ENCODE results near the gene CBARP.
"Not testable (repeated sequence)": the region's sequence is repeated elsewhere in the genome, so short reads cannot be mapped to it uniquely, and the experiment has no call there.

CBARP gene

DNA sequence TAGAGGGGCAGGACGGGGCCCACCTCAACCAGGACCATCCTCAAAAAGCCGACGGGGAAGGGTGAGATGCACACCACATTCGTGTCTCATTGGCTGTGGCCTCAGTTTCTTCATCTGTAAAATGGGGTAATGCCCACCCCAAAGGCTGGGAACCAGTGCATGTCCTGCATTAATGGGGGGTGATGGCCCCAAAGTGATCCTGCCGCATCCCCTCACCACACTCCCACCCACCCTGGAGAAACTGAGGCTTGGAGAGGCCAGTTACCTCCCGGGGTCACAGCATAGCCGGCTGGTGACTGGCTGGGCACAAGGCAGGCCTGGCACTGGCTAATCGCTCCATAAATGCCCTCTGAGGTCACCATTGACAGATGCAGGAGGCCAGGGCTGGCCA lies 9.9 kb upstream of the CBARP start:
- intact Hi-C loops (cut with micrococcal nuclease): loop anchor here (1.0 kb wide), 1 partner anchor 19 kb away; no protein-coding TSS in a partner anchor
- Mint-ChIP-seq H3K9me3 (no peaks in the 10 kb centered on the region), H3K27ac (peak overlapping the region; percentile 93), H3K36me3 (ENCODE audit: low read depth) (peaks cover 61% of the 10 kb centered on the region), H3K27me3 (no peaks in the 10 kb centered on the region), H3K4me3 (peak overlapping the region; percentile 83), H3K4me1 (ENCODE audit: low read depth) (peaks cover 52% of the 10 kb centered on the region)

DNA sequence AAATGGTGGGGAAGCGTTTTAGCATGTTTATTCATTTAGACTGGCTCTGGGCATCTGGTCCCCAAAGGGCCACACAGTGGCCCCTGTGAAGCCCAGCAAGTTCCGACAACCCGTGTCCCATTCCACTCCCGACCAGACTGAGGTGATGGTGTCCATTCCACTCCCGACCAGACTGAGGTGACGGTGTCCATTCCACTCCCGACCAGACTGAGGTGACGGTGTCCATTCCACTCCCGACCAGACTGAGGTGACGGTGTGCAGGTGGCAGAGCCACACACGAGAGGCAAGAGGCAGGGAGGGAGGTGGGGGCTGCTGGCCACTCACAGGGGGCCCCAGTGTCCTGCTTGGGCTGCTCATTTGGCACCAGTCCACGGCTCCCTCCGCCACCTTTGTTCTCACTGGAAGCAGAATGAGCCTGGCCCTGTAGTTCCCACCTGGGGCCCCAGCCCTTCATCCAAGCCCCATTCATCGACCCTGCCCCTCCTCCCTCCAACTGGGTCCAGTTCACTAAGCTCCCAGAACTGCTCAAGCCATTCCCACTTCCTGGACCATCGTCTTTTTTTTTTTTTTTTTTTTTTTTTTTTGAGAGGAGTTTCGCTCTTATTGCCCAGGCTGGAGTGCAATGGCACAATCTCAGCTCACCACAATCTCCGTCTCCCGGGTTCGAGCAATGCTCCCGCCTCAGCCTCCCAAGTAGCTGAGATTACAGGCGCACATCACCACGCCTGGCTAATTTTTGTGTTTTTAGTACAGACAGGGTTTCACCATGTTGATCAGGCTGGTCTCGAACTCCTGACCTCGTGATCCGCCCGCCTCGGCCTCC lies 8.7 kb upstream of the CBARP start:
- H3K27ac Mint-ChIP-seq; H3K9me3 Mint-ChIP-seq; H3K27me3 Mint-ChIP-seq; intact Hi-C loops (cut with micrococcal nuclease); H3K4me3 Mint-ChIP-seq: not testable (repeated sequence)
- peaks cover 57% of the 10 kb centered on the region for H3K36me3 Mint-ChIP-seq (ENCODE audit: low read depth)
- H3K4me1 Mint-ChIP-seq (ENCODE audit: low read depth): peaks cover 50% of the 10 kb centered on the region

DNA sequence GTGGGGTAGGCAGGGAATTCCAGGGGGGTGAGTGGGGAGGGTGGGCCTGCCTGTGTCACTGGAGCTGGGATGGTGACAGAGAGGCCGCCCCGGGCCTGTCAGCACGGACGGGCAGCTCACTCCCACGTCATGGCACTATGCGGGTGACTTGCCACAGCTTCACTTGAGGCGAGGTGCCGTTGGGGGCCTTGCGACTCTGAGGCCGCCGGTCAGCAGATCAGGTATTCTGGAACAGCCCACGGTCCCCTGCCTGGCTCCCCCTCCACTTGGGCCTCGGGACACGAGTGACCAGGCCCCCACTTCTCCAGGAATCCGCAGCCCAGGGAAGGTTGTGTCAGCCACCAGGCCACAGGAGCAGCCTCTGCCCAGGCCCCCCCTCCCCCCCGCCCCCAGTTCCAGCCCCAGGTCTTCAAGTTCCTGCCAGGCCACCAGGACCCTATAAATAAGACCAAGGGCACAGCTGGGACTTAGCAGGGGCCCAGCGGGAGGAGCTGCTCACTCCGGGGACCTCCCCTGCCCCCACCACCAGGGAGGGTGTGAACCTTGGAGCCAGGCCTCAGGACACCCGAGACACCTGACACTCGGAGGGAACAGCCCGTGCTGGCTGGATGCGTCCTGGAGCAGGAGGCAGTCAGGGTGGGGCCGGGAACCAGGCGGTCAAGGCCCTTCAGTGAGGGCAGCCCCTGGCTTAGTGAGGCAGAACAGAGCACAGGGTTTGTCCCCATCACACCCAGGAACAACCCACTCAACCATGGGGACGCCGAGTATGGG lies 7.9 kb upstream of the CBARP start:
- H3K27me3 Mint-ChIP-seq: peaks cover 2% of the 10 kb centered on the region
- H3K27ac Mint-ChIP-seq: peak overlapping the region; percentile 95
- peaks cover 55% of the 10 kb centered on the region for H3K4me1 Mint-ChIP-seq (ENCODE audit: low read depth)
- H3K9me3 Mint-ChIP-seq: no peaks in the 10 kb centered on the region
- peaks cover 49% of the 10 kb centered on the region for H3K36me3 Mint-ChIP-seq (ENCODE audit: low read depth)
- peak overlapping the region; percentile 84 for H3K4me3 Mint-ChIP-seq
- intact Hi-C loops (cut with micrococcal nuclease): no loop called here

DNA sequence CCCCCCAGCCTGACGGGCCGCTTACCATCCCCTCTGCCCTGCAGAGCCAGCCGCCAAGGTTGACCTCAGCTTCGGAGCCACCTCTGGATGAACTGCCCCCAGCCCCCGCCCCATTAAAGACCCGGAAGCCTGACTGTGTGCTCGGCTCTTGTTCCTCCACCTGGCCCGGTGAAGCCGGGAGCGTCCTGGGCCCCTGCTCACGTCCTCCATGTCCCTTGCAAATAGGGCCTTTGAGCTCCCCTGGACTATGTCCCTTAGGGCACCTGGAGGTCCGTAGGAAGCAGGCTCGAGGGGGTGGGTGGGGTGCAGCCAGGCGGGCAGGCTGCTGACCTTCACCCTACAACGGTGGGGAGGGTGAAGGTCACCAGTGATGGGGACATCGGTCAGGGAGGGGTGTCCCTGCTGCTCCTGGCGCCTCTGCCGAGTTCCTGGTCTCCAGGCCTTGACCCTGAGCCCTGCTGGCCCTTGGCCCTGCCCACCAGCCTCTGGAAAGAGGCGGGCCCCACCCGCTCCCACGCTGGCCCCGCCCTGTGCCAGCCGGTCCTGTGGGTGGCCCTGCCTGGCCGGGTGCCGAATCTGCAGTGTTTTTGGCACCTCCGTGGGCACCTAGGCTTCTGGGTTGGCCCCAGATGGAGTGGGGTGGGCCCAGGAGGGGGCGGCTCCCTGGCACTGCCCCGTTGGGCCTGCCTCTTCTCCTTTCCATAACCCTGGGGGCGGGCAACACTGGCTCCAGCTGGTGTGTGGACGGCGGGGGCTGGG lies 7.1 kb upstream of the CBARP start:
- Mint-ChIP-seq H3K27me3 (peaks cover 2% of the 10 kb centered on the region), H3K4me1 (ENCODE audit: low read depth) (peaks cover 55% of the 10 kb centered on the region), H3K27ac (peak overlapping the region; percentile 95), H3K4me3 (peak overlapping the region; percentile 84), H3K36me3 (ENCODE audit: low read depth) (peaks cover 42% of the 10 kb centered on the region), H3K9me3 (no peaks in the 10 kb centered on the region)
- intact Hi-C loops (cut with micrococcal nuclease): loop anchor here (1.0 kb wide), 1 partner anchor 22 kb away; no protein-coding TSS in a partner anchor

DNA sequence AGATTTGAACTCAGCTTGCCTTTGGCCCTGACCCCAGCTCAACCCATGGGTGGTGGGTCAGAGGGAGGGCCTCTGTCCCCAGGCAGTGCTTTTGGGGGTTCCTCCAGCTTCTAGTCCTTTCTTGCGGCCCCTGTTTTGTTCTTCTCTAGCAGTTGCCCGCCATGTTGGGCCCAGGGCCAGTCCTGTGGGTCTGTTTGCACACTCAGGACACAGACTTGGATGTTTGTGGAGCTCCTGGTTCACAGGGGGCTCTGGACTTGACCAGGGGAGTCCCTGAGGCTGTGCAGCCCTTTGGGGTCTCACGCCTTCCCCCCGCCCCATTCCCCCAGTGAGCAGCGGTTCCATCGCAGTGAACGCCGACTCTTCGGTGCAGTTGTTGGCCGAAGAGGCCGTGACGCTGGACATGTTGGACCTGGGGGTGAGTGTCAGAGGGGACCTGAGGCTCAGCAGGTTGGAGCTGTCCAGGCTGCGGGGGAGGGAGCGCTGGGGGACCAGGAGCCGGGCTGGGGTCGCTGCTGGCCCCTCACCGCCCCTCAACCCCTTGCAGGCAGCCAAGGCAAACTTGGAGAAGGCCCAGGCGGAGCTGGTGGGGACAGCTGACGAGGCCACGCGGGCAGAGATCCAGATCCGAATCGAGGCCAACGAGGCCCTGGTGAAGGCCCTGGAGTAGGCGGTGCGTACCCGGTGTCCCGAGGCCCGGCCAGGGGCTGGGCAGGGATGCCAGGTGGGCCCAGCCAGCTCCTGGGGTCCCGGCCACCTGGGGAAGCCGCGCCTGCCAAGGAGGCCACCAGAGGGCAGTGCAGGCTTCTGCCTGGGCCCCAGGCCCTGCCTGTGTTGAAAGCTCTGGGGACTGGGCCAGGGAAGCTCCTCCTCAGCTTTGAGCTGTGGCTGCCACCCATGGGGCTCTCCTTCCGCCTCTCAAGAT lies 6.2 kb upstream of the CBARP start:
- H3K36me3 Mint-ChIP-seq (ENCODE audit: low read depth): peaks cover 37% of the 10 kb centered on the region
- intact Hi-C loops (cut with micrococcal nuclease): loop anchor here (1.0 kb wide), 1 partner anchor 23 kb away; no protein-coding TSS in a partner anchor
- H3K27ac Mint-ChIP-seq: peak overlapping the region; percentile 95
- peak overlapping the region; percentile 84 for H3K4me3 Mint-ChIP-seq
- peaks cover 5% of the 10 kb centered on the region for H3K27me3 Mint-ChIP-seq
- H3K4me1 Mint-ChIP-seq (ENCODE audit: low read depth): peaks cover 61% of the 10 kb centered on the region
- H3K9me3 Mint-ChIP-seq: no peaks in the 10 kb centered on the region

DNA sequence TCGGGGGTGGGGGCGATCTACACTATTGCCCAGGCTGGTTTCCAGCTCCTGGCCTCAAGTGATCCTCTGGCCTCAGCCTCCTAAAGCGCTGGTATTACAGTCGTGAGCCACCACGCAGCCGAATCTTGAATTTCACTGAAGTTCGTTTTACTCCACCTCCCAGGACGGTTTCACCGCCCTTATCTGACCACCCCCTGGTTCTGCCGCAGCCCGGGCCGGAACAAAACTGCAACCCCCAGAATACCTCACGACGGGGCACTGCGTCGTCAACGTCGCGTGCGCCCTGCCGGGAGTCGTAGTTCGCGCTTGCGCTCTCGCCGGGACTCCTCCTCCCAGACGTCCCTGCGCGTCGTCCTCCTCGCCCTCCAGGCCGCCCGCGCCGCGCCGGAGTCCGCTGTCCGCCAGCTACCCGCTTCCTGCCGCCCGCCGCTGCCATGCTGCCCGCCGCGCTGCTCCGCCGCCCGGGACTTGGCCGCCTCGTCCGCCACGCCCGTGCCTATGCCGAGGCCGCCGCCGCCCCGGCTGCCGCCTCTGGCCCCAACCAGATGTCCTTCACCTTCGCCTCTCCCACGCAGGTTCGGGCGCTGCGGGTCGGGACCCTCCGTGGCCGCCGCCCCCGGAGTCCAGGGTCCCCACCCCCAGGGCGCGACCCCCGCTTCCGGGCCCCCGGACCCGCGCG lies 3.8 kb upstream of the CBARP start, which contains the start of gene ATP5F1D:
ATP5F1D (plus strand) TSS at position 335 of the 679 bp plus-strand sequence; CDS start at position 435, 100 bp downstream.
- intact Hi-C loops (cut with micrococcal nuclease): no loop called here
- peaks cover 35% of the 10 kb centered on the region for H3K36me3 Mint-ChIP-seq (ENCODE audit: low read depth)
- H3K27ac Mint-ChIP-seq: peak within 1 kb of the TSS; percentile 78
- peaks cover 65% of the 10 kb centered on the region for H3K4me1 Mint-ChIP-seq (ENCODE audit: low read depth)
- no peaks in the 10 kb centered on the region for H3K9me3 Mint-ChIP-seq
- H3K4me3 Mint-ChIP-seq: peak within 1 kb of the TSS; percentile 86
- H3K27me3 Mint-ChIP-seq: peaks cover 19% of the 10 kb centered on the region

DNA sequence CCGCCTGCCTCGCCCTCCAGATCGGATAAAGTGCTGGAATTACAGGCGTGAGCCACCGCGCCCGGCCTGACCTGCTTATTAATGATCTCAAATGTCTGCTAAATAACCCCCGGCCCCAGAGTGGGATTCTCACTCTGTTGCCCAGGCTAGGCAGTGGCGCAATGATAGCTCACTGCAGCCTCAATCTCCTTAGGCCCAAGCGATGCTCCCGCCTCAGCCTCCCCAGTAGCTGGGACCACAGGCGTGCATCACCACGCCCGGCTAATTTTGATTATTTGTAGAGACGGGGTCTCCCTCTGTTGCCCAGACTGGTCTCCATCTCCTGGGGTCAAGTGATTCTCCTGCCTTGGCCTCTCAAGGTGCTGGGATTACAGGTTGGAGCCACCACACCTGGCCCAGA lies 3.1 kb upstream of the CBARP start:
- intact Hi-C loops (cut with micrococcal nuclease): no loop called here
- Mint-ChIP-seq H3K9me3 (no peaks in the 10 kb centered on the region), H3K4me1 (ENCODE audit: low read depth) (peaks cover 59% of the 10 kb centered on the region)

DNA sequence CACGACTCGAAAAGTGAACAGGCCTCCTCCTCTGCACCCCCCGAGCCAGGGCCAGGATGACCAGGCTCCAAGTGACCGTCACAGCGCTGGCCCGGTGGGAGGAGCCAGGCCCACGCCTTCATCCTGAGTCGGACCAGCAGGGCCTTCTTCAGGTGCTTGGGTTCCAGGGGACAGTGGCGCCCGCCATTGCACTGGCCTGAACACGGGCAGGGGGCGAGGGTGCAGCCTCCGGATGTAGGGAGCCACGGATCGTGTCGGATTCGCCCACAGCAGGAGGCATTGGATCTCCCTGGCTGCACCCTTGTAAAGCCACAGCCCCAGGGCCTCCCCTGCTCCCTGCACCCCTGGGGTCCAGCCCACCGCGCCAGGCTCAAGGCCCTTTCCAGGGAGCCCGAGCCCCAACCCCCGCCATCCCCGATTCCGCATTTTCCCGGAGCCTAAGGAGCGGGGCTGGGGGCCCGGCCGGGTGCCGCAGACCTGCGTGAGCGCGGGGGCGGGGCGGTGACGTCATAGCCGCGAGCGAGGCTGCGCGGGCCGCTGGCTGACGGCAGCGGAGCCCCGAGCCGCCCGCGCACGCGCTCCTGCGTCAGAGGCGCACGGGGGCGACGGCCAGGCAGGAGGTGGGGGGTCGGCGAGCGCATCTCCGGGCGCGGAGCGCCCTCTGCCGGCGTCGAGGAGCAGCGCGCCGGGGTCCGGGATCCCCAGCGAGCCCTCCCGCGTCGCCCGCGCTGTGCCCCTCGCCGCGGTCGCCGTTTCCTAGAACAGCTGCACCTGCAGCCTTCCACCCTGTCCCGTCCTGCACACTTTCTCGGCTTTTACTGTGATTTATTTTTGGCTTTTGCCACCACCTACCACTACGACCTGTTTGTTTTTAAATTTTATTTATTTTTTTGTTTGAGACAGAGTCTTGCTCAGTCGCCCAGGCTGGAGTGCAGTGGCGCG lies 2.3 kb upstream of the CBARP start:
- no peaks in the 10 kb centered on the region for H3K9me3 Mint-ChIP-seq
- H3K4me3 Mint-ChIP-seq: peak overlapping the region; percentile 66
- H3K4me1 Mint-ChIP-seq (ENCODE audit: low read depth): peaks cover 51% of the 10 kb centered on the region
- H3K27ac Mint-ChIP-seq: peak overlapping the region; percentile 55
- intact Hi-C loops (cut with micrococcal nuclease): no loop called here
- H3K36me3 Mint-ChIP-seq (ENCODE audit: low read depth): peaks cover 27% of the 10 kb centered on the region
- peaks cover 34% of the 10 kb centered on the region for H3K27me3 Mint-ChIP-seq

More for the DNA sequence above, 3.1 kb upstream of the CBARP start:
- peak overlapping the region; percentile 78 for H3K27ac Mint-ChIP-seq
- peaks cover 25% of the 10 kb centered on the region for H3K27me3 Mint-ChIP-seq
- H3K4me3 Mint-ChIP-seq: peak overlapping the region; percentile 44
- H3K36me3 Mint-ChIP-seq (ENCODE audit: low read depth): peaks cover 29% of the 10 kb centered on the region

DNA sequence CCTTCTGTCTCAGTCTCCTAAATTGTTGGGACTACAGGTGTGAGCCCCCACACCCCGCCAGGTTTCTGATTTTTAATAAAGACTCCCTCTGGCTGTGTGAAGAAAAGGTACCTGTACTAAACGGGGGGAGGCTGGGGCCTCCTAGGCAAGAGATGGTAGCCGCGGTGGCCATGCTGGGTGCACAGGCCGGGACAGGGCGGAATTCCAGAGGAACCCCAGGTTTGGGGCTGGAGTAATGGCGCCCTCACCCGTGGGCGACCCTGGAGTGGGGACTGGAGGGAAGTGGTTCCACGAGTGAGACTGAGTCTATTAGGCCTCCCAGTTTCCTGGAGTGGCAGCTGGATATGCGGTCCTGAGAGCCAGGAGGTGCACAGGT lies 1.6 kb upstream of the CBARP start:
- Mint-ChIP-seq H3K4me3 (no peak overlapping the region), H3K27ac (peak overlapping the region; percentile 55), H3K36me3 (ENCODE audit: low read depth) (peaks cover 21% of the 10 kb centered on the region), H3K4me1 (ENCODE audit: low read depth) (peaks cover 45% of the 10 kb centered on the region), H3K9me3 (no peaks in the 10 kb centered on the region), H3K27me3 (peaks cover 37% of the 10 kb centered on the region)
- intact Hi-C loops (cut with micrococcal nuclease): no loop called here

DNA sequence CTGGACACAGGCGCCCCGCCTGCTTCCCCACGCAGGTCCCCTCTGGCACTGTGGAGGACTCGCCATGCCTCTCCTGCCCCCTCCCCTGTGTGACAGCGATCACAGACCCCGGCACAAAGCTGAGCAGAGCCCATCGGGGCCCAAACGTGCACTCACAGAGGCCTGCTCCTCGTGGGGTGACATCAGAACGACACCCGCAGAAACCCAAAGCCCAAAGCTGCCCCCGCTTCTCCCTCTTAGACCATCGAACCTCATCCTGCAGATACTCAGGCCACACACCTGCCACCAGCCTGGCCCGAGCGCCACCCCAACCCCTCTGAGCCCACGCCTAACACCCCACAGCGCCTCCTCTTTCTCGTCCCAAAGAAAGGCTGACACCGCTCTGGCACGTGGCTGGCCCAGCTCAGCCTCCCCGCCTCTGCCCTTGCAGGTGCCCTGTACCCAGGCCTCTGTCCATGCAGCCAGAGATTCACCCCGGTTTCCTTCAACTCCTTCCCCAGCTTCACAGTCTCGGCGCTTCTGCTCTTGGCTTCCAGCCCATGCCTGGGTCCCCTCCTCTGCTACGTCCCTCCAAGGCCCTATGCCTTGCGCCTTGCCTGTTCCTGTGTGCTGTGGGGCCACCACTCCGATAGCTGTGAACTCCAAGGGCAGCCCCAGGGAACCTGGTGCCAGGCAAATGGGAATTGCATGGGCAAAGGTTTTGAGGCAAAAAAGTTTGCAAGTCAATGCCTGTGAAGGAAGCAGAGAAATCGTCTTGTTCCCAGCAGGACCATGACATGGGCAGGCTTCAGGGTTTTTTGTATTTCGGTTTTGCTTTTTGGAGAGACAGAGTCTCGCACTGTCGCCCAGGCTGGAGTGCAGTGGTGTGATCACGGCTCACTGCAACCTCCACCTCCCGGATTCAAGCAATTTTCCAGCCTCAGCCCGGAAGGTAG lies 831 bp upstream of the CBARP start:
- no peaks in the 10 kb centered on the region for H3K9me3 Mint-ChIP-seq
- peak overlapping the region; percentile 68 for H3K4me3 Mint-ChIP-seq
- peaks cover 14% of the 10 kb centered on the region for H3K36me3 Mint-ChIP-seq (ENCODE audit: low read depth)
- intact Hi-C loops (cut with micrococcal nuclease): no loop called here
- H3K27me3 Mint-ChIP-seq: peaks cover 44% of the 10 kb centered on the region
- peaks cover 40% of the 10 kb centered on the region for H3K4me1 Mint-ChIP-seq (ENCODE audit: low read depth)
- H3K27ac Mint-ChIP-seq: peak overlapping the region; percentile 59

Data from dendritic cell treated with granulocyte-macrophage colony-stimulating factor and Interleukin-4, amounts not matched to agents 40 ng/mL and 50 ng/mL, for 4 days (primary cell).